Vagina (tissue), 2 donors: Measurements from ENCODE around the gene LMOD3.

Experiments used
- POLR2A ChIP-seq, 2 donors: fragments of 450-650 bp; IDR thresholded peaks; one replicate each; pipeline ENCODE4 v1.6.1; 2017; ENCODE audit warnings: antibody characterized with exemption in 2 of 2, mild to moderate bottlenecking in 2 of 2, moderate library complexity in 2 of 2
- TF ChIP-seq, protein P1 (sequence below), 3 experiments: fragments of 450-650 bp in 2 of 3; fragments of 200-600 bp in 1 of 3; sonication (generic) in 1 of 3; IDR thresholded peaks; one replicate each; pipeline ENCODE4 v1.5.1; 2017 to 2019; ENCODE audit warnings: antibody characterized with exemption in 3 of 3, mild to moderate bottlenecking in 2 of 3, moderate library complexity in 2 of 3

DNA sequence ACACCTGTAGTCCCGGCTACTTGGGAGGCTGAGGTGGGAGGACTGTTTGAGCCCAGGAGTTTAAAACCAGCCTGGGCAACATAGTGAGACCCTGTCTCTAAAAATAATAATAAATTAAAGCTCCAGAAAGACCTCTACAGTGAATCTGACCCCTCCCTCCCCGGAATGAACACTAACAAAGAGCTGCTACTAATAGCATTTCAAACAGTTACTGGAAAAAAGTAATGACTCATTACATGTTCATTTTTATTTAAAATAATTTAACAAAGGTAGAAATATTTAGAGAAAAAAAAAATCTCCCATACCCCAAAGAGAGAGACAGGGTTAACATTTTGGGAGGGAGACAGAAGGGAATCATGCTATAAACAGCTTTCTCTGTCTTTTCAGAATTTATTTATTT is 40.0 kb downstream of the LMOD3 start:
- TF ChIP-seq, protein P1, sequence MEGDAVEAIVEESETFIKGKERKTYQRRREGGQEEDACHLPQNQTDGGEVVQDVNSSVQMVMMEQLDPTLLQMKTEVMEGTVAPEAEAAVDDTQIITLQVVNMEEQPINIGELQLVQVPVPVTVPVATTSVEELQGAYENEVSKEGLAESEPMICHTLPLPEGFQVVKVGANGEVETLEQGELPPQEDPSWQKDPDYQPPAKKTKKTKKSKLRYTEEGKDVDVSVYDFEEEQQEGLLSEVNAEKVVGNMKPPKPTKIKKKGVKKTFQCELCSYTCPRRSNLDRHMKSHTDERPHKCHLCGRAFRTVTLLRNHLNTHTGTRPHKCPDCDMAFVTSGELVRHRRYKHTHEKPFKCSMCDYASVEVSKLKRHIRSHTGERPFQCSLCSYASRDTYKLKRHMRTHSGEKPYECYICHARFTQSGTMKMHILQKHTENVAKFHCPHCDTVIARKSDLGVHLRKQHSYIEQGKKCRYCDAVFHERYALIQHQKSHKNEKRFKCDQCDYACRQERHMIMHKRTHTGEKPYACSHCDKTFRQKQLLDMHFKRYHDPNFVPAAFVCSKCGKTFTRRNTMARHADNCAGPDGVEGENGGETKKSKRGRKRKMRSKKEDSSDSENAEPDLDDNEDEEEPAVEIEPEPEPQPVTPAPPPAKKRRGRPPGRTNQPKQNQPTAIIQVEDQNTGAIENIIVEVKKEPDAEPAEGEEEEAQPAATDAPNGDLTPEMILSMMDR (IDR thresholded peaks at IDR 0.05) = no peak
- TF ChIP-seq POLR2A (IDR thresholded peaks at IDR 0.05) = no peak
